ENCODE results near the gene CRACDL. TPM values are rescaled to one million over a fixed set of nuclear protein-coding genes. Genes with fewer than 3 reads are reported as not detected.

Gene CRACDL
- total RNA-seq, 1 donor from 2014 or later = 0.12 TPM

DNA sequence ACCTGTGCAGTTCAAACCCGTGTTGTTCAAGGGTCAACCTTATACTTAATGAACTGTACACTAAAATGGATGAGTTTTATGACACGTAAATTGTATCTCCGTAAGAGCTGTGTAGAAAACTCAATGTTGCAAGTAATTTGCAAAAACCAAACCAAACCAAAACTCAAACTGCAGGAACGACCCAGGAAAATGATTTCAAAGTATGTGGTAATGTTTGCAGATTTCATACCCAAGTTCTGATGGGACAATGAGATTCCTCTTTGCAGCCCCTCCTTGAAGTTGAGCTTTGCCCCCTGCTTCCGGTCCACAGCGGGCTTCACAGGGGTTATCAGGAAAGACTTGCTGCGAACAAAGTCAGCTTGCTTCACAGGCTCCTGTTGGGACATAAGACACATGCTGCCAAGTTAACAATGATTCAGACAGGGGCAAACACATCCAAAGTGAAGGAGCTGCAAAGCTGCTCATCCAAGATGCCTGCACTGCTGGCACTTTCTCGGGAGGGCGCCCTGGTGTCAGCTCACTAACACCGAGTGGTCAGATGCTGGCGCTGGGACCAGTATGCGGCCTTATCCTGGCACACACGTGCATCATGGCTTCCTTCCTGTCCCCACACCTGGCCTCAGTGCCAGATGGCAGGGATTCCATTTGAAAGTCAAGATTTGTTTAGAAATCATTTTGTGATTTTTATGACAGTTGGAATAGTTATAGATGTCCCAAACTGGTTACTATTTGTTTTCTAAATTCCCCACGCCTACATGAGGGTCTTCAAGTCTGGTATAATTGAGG lies 139.9 kb downstream of the CRACDL start:
- Mint-ChIP-seq H3K27ac (no peak overlapping the region), H3K4me1 (no peaks in the 10 kb centered on the region), H3K27me3 (peaks cover 15% of the 10 kb centered on the region), H3K9me3 (no peaks in the 10 kb centered on the region), H3K36me3 (ENCODE audit: low read depth) (no peaks in the 10 kb centered on the region), H3K4me3 (no peak overlapping the region)
- DNase-seq = no peak
- intact Hi-C loops (cut with micrococcal nuclease) = no loop called here

DNA sequence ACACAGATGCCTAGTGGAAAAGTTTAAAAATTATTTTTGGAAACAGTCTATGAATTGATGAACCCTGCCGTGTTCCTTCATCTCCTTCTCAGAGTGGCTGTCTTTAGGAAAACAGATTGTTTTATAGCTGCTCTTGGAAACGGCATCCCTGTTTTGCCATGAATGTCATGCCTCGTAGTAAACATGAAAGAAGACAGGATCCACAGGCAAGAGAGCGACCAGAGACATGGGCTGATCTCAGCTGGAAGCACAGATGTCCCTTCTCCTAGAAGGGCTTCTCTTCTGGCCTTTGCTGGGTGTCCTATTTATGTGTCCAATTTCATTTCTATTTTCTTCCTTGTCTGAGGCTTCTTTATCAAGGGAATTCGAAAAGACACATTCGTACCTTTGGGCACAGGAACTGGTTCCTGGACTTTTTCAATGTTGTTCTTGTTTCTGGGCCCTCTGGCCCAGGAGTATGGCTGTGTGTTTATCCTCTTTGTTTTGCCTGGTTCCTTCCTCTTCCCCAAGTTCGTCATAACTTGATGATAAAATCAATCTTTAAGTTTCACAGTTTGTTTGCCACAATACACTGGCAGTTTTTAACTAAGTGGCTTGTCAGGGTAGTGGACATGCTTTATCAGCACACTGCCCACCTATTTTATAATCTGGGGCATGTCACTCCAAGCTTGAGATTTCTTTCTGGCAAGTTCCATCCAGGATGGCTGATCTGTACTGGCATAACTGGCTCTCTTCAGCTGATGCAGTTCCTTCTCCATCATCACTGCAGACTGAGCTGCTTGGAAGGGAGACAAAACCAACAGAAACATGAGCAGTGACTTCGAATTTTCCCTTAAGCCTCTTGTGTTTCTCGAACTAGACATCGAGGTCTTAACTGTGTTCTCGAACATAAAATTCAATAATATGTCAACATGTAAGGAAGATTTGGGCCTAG lies 141.9 kb downstream of the CRACDL start:
- peaks cover 18% of the 10 kb centered on the region for H3K27me3 Mint-ChIP-seq
- DNase-seq = no peak
- no peak overlapping the region for H3K4me3 Mint-ChIP-seq
- H3K36me3 Mint-ChIP-seq (ENCODE audit: low read depth) = no peaks in the 10 kb centered on the region
- H3K4me1 Mint-ChIP-seq = peaks cover 3% of the 10 kb centered on the region
- no peaks in the 10 kb centered on the region for H3K9me3 Mint-ChIP-seq
- no peak overlapping the region for H3K27ac Mint-ChIP-seq
- intact Hi-C loops (cut with micrococcal nuclease) = no loop called here

DNA sequence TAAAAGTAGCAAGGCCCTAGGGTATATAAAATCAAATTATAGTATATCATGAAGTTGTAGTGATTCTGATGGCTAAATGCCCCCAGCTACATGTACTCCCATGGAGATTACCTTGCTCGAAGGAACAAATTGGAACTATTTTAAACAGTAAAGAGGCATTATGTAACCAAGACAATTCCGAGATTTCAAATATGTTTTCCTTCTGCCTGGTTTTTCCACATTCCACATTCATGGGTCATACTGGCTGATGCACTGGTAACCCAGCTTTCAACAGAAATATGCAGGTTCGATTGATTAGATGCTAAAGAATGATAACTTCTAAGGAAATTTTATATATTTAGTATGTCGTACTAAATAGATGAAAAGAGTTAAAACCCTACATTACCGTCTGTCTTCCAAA lies 142.8 kb downstream of the CRACDL start:
- H3K27ac Mint-ChIP-seq = no peak overlapping the region
- peaks cover 16% of the 10 kb centered on the region for H3K27me3 Mint-ChIP-seq
- H3K36me3 Mint-ChIP-seq (ENCODE audit: low read depth) = no peaks in the 10 kb centered on the region
- no peaks in the 10 kb centered on the region for H3K9me3 Mint-ChIP-seq
- H3K4me1 Mint-ChIP-seq = peaks cover 3% of the 10 kb centered on the region
- no peak overlapping the region for H3K4me3 Mint-ChIP-seq
- intact Hi-C loops (cut with micrococcal nuclease) = no loop called here
- DNase-seq = no peak

DNA sequence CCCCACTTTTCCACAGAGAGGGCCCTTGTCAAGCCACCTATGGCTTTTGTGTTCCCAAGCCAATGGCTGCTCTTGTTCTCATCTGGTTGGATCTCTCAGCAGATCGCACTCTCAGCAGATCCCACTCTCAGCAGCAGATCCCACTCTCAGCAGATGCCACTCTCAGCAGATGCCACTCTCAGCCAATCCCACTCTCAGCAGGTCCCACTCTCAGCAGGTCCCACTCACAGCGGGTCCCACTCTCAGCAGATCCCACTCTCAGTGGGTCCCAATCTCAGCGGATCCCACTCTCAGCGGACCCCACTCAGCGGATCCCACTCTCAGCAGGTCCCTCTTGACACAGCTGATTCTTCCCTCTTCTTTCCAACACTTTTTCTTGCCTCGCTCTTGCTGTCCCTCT lies 145.8 kb downstream of the CRACDL start:
- no peak for DNase-seq
- Mint-ChIP-seq H3K27ac (no peak overlapping the region), H3K36me3 (ENCODE audit: low read depth) (no peaks in the 10 kb centered on the region), H3K27me3 (peaks cover 16% of the 10 kb centered on the region), H3K9me3 (no peaks in the 10 kb centered on the region), H3K4me1 (peaks cover 3% of the 10 kb centered on the region), H3K4me3 (no peak overlapping the region)
- intact Hi-C loops (cut with micrococcal nuclease) = no loop called here

DNA sequence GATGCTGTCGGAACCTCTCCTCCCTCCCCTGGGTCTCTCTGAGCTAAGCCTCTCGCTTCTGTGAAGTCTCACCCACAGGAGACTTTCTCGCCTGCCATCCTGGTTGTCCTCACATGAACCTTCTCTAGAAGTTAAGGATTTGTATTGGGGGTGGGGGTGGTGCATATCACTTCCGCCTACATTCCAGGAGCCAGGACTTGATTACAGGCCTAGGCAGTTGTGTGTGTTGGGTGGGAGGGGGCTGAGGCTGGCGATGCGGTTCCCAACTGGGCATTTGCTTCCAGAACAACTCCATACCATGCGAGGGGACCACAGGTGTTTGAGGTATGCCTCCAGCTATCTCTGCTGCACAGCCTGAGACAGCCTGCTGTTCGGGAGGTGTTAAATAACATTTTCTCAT lies 148.3 kb downstream of the CRACDL start:
- Mint-ChIP-seq H3K36me3 (ENCODE audit: low read depth) (no peaks in the 10 kb centered on the region), H3K27me3 (peaks cover 11% of the 10 kb centered on the region), H3K27ac (no peak overlapping the region), H3K9me3 (no peaks in the 10 kb centered on the region), H3K4me3 (no peak overlapping the region), H3K4me1 (peaks cover 3% of the 10 kb centered on the region)
- intact Hi-C loops (cut with micrococcal nuclease) = no loop called here
- DNase-seq = no peak

DNA sequence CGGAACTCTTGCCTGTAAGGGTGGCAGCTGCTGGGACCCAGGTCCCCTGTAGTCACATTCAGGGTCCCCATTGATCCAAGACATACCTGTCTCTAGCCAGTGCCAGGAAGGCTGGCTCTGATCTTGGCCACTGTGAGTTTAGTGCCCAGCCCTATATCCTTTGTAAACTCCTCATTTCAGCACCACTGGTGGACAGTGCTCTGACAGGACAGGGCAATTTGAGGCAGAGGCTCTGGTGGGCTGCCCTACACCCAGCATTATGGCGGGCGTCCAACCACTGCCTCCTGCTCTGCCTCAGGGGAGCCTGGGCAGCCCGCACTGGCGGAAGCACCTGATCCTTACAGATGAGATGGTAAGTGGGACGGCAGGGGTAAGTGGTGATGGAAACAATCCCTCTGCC lies 149.8 kb downstream of the CRACDL start:
- Mint-ChIP-seq H3K4me3 (no peak overlapping the region), H3K36me3 (ENCODE audit: low read depth) (peaks cover 2% of the 10 kb centered on the region), H3K27ac (no peak overlapping the region), H3K9me3 (peaks cover 5% of the 10 kb centered on the region), H3K4me1 (peaks cover 3% of the 10 kb centered on the region), H3K27me3 (peaks cover 7% of the 10 kb centered on the region)
- intact Hi-C loops (cut with micrococcal nuclease) = no loop called here
- no peak for DNase-seq

DNA sequence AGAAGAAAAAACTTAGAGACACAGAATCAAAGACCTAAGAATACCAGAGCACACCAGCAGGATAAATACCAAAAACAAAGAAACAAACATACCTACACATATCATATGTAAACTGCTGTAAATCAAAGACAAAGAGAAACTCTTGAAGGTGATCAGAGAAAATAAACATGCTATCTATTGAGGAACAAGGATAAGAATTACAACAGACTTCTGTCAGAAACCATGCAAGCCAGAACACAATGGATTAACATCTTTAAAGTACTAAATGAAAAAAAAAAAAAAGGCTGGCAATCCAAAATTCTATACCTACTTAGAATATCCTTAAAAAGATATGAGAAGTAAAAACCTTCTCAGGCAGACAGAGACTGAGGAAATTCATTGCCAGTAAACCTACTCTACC lies 153.5 kb downstream of the CRACDL start:
- Mint-ChIP-seq H3K36me3 (ENCODE audit: low read depth) (peaks cover 2% of the 10 kb centered on the region), H3K4me1 (peaks cover 2% of the 10 kb centered on the region), H3K27ac (no peak overlapping the region), H3K4me3 (no peak overlapping the region), H3K27me3 (no peaks in the 10 kb centered on the region), H3K9me3 (peaks cover 5% of the 10 kb centered on the region)
- DNase-seq = no peak
- intact Hi-C loops (cut with micrococcal nuclease) = no loop called here

DNA sequence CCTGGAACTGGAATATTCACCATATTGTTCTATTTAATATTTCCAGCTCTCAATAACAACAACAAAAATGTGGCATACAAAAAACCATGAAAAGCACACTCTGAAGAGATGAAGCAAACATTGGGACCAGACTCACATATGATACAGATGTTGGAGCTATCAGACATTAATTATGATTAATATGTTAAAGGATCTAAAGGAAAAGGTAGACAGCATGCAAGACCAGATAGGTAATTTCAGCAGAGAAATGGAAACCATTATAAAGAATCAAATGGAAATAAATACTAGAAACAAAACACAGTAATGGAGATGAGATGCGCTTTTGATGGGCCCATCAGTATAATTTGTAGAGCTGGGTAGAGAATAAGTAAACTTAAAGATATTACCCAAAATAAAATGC lies 154.2 kb downstream of the CRACDL start:
- intact Hi-C loops (cut with micrococcal nuclease) = no loop called here
- H3K9me3 Mint-ChIP-seq = peaks cover 5% of the 10 kb centered on the region
- no peak for DNase-seq
- H3K4me1 Mint-ChIP-seq = peaks cover 2% of the 10 kb centered on the region
- no peak overlapping the region for H3K4me3 Mint-ChIP-seq
- H3K27me3 Mint-ChIP-seq = no peaks in the 10 kb centered on the region
- no peak overlapping the region for H3K27ac Mint-ChIP-seq
- peaks cover 2% of the 10 kb centered on the region for H3K36me3 Mint-ChIP-seq (ENCODE audit: low read depth)

DNA sequence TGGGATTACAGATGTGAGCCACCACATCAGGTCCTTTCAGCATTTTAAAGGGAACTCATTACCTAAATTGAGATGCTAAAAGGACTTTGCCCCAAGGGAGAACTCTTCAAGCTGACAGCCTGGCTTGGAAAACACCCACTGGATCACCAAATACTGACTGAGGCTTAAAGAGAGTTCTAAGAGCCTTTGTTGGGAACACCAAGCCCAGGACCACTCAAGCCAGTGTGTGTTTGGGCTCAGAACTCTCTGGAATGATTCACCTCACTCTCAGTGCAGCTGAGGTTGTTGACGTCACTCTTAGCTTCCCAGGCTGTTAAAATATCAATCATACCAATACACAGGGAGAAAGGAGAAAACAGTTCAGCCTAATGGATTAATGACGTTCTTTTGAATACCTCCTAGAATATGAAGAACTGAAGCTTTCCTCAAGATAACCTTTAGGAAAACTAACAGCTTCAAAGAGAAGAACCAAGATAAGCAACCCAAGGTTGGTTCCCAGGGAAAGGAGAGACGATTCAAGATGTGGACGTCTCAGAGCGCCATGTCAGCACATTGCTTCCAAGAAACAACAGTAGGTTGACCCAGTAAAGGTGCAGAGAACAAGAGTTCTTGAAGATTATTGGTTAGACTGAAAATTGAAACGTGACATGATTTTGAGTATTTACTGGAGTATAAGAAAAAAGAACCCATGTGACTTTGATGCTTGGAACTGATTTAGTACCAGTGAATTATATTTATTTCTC lies 157.1 kb downstream of the CRACDL start:
- peaks cover 5% of the 10 kb centered on the region for H3K9me3 Mint-ChIP-seq
- peaks cover 5% of the 10 kb centered on the region for H3K4me1 Mint-ChIP-seq
- H3K36me3 Mint-ChIP-seq (ENCODE audit: low read depth) = peaks cover 2% of the 10 kb centered on the region
- intact Hi-C loops (cut with micrococcal nuclease) = no loop called here
- no peak overlapping the region for H3K27ac Mint-ChIP-seq
- no peak overlapping the region for H3K4me3 Mint-ChIP-seq
- no peaks in the 10 kb centered on the region for H3K27me3 Mint-ChIP-seq
- DNase-seq = no peak

DNA sequence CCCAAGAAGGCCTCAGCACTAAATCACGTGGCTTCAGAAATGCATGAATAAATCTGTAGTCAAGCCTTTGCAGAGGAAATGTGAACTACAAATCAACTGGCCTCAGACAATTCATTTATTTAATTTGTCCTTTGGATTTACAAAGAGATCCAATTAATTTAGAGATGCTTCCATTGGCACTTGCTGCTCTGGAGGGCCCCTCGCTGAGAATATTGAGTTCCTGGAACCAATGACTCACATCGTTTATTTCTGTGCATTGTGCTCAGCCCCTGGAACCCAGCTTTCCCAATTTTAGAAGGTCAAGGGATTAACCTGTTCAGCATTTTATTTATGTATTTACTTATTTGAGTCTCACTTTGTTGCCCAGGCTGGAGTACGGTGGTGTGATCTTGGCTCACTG lies 157.9 kb downstream of the CRACDL start:
- intact Hi-C loops (cut with micrococcal nuclease) = no loop called here
- Mint-ChIP-seq H3K27ac (no peak overlapping the region), H3K4me3 (no peak overlapping the region), H3K9me3 (peaks cover 5% of the 10 kb centered on the region), H3K36me3 (ENCODE audit: low read depth) (peaks cover 2% of the 10 kb centered on the region), H3K4me1 (peaks cover 13% of the 10 kb centered on the region), H3K27me3 (no peaks in the 10 kb centered on the region)
- DNase-seq = no peak

DNA sequence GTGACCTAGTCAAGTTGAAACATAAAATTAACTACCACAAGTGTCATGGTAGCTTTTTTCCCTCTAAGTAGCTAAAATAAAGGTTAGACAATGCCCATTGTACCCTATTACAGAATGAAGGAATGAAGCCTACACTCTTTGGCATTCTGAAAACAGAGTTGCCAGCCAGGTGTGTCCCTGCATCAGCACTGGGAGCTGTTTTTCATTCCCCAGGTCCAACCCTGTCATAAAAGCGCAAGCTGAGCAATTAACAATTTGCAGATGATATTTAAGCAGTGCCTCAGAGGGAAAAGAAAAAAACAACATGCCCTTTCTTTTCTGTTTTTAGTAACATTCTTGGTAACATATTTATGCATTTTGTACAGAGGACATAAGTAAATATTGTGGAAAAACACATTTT lies 158.3 kb downstream of the CRACDL start:
- no peak overlapping the region for H3K4me3 Mint-ChIP-seq
- peaks cover 2% of the 10 kb centered on the region for H3K36me3 Mint-ChIP-seq (ENCODE audit: low read depth)
- H3K9me3 Mint-ChIP-seq = peaks cover 5% of the 10 kb centered on the region
- no peak for DNase-seq
- no peaks in the 10 kb centered on the region for H3K27me3 Mint-ChIP-seq
- H3K27ac Mint-ChIP-seq = no peak overlapping the region
- H3K4me1 Mint-ChIP-seq = peaks cover 17% of the 10 kb centered on the region
- intact Hi-C loops (cut with micrococcal nuclease) = no loop called here

DNA sequence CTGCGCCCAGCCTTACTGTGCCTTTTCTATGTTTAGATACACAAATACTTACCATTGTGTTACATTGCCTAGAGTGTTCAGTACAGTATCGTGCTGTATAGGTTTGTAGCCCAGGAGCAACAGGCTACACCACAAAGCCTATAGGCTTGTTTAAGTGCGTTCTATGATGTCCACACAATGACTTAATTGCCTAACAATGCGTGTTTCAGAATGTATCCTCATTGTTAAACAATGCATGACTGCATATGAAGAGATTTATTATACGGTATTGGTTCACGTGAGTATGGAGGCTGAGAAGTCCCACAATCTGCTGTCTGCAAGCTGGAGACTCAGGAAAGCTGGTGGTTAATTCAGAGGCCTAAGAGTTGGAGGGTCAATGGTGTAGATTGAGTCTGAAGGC lies 158.9 kb downstream of the CRACDL start:
- H3K9me3 Mint-ChIP-seq = peaks cover 5% of the 10 kb centered on the region
- H3K4me3 Mint-ChIP-seq = no peak overlapping the region
- DNase-seq = no peak
- H3K36me3 Mint-ChIP-seq (ENCODE audit: low read depth) = no peaks in the 10 kb centered on the region
- no peaks in the 10 kb centered on the region for H3K27me3 Mint-ChIP-seq
- peaks cover 22% of the 10 kb centered on the region for H3K4me1 Mint-ChIP-seq
- intact Hi-C loops (cut with micrococcal nuclease) = no loop called here
- no peak overlapping the region for H3K27ac Mint-ChIP-seq

DNA sequence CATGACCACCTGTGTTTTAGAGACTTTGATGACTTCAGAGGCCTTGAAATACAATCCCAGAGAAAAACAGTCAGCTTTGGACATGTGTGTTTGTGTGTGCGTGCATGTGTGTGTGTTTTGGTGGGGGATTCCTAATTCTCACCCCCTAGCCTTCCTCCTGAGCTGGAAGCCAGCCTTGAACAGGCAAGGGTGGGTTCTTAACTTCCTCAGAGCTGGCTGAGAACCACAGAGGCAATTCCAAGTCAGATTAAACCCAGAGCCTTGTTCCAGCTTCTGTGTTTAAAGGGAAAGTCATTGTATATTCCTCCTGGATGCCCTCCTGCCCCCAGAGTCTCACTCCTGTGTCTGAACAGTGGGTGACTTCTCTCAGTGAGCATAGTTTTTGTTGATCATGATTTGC lies 159.9 kb downstream of the CRACDL start:
- H3K4me3 Mint-ChIP-seq = no peak overlapping the region
- intact Hi-C loops (cut with micrococcal nuclease) = no loop called here
- H3K36me3 Mint-ChIP-seq (ENCODE audit: low read depth) = no peaks in the 10 kb centered on the region
- H3K4me1 Mint-ChIP-seq = peaks cover 29% of the 10 kb centered on the region
- DNase-seq = no peak
- no peaks in the 10 kb centered on the region for H3K9me3 Mint-ChIP-seq
- H3K27ac Mint-ChIP-seq = no peak overlapping the region
- H3K27me3 Mint-ChIP-seq = no peaks in the 10 kb centered on the region
